SHP77 treated with DMSO at 0.1 percent for 48 hours (cell line): ENCODE results near the gene RMND5A.
A peak's percentile ranks its signal among the peaks of the same experiment; 100 is the strongest.
"Not testable (repeated sequence)": the region's sequence is repeated elsewhere in the genome, so short reads cannot be mapped to it uniquely, and the experiment has no call there.

ENCODE experiments used
- DNase-seq: peaks from one replicate; lab custom pipeline; 2025; lab: John Stamatoyannopoulos, UW

The RMND5A gene

DNA sequence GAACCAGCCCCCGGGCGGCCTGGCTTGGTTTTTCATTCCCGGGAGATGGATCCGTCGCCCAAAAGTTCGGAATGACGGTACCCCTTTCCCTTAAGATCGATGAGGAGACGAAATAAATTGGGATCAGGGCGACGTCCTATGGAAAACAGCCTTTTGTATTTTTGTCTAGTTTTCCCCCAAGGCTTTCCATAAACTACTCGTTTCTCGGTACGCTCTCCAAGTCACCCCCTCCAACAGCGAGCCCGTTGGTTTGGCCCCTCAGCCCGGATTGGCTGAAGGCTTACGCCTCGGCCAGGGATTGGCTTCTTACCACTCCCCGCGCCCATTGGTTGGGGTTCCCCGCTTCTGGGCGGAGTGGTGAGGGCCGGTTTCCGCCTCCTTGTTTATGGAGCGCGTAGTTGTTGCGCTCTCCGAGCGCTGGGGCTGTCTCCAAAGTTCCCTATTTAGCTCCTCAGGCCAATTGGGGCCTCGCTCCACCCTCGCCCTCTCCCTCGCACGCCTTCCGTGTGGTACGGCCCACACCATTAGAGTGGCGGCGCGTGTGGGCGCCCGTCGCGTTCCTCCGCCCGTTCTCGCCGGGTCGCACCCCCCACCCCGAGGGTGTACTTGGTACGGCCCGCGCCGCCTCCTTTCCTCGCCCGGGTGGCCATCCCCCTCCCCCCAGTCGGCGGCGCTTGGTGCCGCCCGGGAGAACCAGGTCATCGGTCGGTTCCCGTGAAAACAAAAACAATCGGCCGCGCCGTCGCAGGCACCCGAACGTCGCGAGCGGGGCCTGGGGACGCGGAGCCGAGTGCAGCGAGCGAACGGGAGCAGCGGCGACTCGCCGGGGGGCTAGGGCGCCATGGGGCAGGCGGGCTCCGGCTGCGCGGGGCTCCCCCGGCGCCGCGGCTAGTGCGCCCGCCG, at the start of gene RMND5A:
TSS of gene RMND5A (plus strand) at position 655 of the 903 bp plus-strand sequence. CDS start 377 bp downstream, outside the sequence.
- DNase-seq, result not testable (repeated sequence)

DNA sequence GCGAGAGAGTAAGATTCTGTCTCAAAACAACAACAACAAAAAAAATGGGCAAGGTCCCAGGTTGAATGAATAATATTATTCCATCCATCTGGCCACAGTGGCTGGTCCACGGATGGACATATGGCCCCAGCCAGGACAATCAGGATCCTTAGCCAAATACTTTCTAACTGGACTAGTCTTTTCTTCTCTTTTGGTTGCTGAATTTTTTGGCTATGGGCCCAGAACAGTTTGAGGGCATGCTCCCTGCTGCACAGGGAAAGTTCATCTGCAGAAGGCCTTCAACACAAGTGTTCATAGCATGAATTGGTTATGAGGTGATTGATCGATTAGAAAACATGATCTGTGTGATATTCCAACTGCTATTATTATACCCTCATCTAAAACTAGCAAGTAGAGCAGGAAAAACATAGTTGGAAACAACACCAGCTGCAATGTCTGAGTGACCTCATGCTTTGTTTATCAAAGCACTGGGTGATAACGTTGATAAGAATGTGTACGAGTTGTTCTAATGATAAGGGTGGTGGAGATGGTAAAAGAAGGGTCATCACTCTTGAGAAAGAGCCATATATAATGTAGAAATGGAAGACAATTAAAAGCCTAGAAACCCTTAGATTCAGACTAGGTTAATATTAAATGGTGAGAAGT, 48.6 kb upstream of the RMND5A start:
- no peak for DNase-seq

GRCh38 chr2:86672027-86672545, 48.0 kb upstream of the RMND5A start:
- DNase-seq, result no peak

DNA sequence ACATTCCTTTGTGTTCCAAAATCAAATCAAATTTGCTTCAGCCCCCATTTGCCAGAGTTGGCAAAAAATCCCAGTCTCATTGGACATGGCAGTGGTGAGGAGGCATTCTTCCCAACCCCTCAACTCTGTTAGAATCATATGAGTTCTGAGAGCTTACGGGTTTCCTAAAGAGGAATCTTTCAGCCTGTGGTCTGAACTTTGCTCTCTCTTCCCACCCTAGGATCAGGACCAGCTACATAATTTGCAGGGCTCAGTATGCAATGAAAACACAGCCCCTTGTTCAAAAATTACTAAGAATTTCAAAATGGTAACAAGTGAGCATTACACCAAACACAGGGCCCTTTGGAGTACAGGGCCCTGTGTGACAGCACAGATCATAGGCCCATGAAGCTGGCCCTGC, 47.1 kb upstream of the RMND5A start:
- DNase-seq, result no peak

DNA sequence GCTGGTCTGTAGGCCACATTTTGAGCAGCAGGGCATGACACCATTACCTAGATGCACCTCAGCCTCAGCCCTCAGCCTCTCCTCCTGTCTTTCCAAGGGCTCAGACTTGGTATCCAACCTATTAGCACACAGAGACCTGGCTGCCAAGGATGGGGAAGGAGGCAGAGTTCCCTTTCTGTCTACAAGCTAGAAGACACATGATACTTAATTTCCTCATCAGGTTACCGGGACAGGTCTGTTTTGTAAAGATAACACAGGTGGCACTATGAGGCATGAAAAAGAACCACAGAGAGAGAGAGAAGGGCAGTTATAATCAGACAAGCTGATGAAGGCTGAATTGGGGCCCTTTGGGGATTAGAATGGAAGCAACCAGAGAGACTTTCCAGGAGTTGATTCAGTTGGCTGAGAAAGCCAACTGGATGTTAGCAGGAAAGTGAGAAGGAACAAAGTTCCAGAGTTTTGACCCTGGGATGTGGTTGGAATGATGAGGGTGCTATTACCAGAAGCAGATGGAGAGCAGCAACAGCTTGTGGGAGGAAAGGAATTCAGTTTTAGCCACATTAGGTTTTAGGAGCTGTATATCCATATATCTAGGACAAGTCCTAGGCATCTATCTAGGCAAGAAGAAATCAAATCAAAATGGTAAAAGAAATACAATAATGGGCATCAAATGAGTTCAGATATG, 46.0 kb upstream of the RMND5A start:
- no peak for DNase-seq

GRCh38 chr2:86675104-86675503, 45.0 kb upstream of the RMND5A start:
- no peak for DNase-seq

DNA sequence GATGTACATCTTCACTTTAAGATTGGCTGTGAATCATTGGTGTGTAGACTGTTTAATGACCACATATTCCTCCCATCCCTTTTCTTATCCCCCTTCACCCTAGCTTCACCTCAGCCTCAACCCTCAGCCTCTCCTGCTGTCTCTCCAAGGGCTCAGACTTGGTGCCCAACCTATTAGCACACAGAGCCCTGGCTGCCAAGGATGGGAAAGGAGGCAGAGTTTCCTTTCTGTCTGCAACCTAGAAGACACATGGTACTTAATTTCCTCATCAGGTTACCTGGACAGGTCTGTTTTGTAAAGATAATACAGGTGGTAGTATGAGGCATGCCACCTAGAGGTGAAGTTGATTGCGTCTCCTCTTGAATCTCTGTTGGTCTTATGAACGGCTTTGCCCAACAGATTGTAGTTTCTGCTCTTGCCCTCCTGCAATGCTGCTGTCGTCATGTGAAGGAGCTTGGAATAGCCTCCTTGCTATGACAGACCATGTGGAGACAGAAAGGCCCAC, 44.5 kb upstream of the RMND5A start:
- DNase-seq, result no peak

GRCh38 chr2:86677816-86678215, 42.3 kb upstream of the RMND5A start:
- no peak for DNase-seq

DNA sequence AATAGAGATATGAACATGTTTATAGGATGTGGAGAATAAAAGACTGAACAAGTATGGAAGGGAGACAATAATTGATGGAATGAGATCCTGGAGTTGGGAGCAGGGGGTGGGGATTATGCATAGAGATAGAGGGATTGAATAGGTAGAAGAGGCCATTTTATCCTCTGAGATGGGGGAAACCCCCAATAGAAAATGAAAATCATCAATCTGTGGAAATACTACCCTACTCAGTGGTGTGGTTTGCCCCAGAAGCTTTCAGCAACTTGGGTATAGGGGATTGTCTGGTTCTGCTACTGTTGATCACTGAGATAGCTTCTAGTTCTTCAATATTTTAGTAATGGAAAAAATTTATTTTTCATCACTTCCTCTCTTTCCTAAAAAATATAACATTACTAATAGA, 41.1 kb upstream of the RMND5A start:
- no peak for DNase-seq

DNA sequence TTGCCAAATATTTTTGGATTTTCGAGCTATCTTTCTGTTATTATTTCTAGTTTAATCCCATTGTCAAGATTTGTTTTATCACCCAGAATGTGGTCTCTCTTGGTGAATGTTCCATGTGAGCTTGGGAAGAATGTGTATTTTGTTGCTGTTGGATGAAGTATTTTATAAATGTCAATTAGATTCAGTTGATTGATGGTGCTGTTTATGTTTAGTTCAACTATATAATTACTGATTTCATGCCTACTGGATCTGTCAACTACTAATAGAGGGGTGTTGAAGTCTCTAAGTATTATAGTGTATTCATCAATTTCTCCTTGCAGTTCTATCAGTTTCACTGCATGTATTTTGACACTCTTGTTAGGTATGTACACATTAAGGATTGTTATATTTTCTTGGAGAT, 34.7 kb upstream of the RMND5A start:
- no peak for DNase-seq

GRCh38 chr2:86686460-86686859, 33.6 kb upstream of the RMND5A start:
- DNase-seq, result no peak

- no peak for DNase-seq
These were observed 33.2 kb upstream of the RMND5A start for GRCh38 chr2:86686905-86687304.

- DNase-seq, result no peak
These were observed 24.9 kb upstream of the RMND5A start for GRCh38 chr2:86695053-86695691.

DNA sequence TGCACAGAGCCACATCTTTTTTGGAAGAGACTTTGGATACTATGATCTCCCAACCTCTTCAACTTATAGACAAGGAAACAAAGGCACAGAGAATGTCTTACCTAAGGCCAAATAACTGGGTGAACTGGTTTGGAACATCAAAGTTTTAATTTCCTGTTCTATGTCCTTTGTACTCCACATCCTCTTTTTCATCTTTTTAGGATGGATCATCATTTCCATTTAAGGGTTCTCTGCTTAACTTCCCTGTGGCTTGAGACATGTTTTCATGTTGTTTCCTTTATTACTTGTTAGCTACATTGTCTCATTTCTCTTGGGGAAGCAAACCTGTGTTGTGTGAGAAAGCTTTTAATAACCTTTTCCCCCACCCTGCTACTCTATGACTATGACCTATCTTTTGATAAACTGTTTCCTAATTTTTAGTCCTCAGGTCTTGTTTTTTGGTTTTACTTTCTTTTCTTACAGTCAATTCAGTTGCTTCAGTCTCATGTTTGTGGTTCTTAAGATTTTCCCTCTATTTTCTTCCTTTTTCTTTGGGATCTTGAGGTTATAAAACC, 22.5 kb upstream of the RMND5A start:
- no peak for DNase-seq

DNA sequence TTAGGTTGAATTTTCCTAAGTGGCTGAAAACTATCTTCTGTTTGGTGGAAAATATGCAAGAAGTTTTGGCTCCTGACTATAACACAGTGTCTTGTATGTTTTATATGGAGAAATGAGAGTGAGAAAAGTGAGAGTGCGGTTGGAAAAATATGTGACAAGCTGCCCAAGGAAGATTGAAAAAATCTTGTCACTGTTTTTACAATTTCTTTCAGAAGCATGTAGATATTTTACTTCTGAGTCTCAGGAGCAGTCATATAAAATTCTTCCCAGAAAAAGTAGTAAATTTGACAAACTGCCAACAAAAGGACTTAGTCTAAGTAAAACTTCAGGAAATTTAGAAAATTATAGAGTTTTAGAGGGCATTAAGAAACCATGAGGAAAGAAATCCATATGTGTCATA, 19.4 kb upstream of the RMND5A start:
- DNase-seq, result no peak

- DNase-seq, result no peak
These were observed 16.3 kb upstream of the RMND5A start for GRCh38 chr2:86703704-86704361.

- DNase-seq, result peak; percentile 15
These were observed 15.6 kb upstream of the RMND5A start for GRCh38 chr2:86704459-86704971.

DNA sequence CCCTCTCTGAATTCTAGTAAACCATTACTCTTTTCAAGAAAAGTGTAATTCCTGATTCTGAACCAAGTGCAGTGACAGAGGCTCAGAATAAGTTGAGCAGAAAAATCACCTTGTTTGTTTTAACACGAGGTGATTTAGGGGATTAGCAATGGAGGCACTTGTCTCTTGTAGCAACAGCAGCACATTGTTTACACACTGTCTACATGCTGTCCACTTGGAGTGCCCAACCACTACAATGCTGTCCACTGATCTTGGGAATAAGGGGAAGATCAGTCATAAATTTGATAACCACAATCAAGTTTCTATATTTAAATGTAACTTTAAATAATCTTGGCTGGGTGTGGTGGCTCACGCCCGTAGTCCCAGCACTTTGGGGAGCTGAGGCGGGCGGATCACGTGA, 13.9 kb upstream of the RMND5A start:
- DNase-seq, result no peak

DNA sequence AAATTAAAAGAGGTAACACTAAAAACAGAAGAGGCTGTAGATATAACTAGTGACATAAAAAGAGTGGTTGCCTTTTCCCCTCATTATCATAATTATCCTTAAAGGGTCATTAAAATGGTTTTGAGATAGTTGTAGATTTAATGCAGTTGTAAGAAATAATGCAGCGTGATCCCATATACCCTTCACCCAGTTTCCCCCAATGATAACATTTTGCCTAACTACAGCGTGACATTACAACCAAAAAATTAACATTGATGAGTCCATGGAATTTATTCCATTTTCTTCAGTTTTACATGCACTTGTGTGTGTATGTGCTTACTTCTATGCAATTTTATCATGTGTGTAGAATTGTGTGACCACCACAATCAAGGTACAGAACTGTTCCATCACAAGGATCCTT, 13.2 kb upstream of the RMND5A start:
- DNase-seq, result no peak

- DNase-seq, result not testable (repeated sequence)
These were observed 12.0 kb upstream of the RMND5A start for GRCh38 chr2:86708126-86708525.
